Measurements from ENCODE around the gene GPR15LG. TPM values are rescaled to one million over a fixed set of nuclear protein-coding genes. Genes with fewer than 3 reads are reported as not detected.

GPR15LG gene
- total RNA-seq, 1 experiment from 2014 or later, result not detected

- peaks cover 2% of the 10 kb centered on the region for H3K27me3 Mint-ChIP-seq (ENCODE audit: insufficient read depth, unreplicated experiment)
- no peak overlapping the region for H3K4me3 Mint-ChIP-seq (ENCODE audit: unreplicated experiment)
- H3K27ac Mint-ChIP-seq (ENCODE audit: unreplicated experiment), result no peak overlapping the region
- Histone ChIP-seq H3K36me3 (ENCODE audit: control insufficient read depth, insufficient read depth, low read length) (no peaks in the 10 kb centered on the region), H3K4me1 (no peaks in the 10 kb centered on the region), H3K27me3 (replicated peaks; ENCODE audit: control insufficient read depth, insufficient read depth, low read length) (no peaks in the 10 kb centered on the region), H3K9me3 (no peaks in the 10 kb centered on the region), H3K4me3 (ENCODE audit: low read depth, low read length) (no peak overlapping the region)
- H3K4me1 Mint-ChIP-seq (ENCODE audit: low read depth, unreplicated experiment), result no peaks in the 10 kb centered on the region
- no peak for TF ChIP-seq CTCF (IDR thresholded peaks at IDR 0.05; ENCODE audit: insufficient read depth in 1 of 2, low read depth in 1 of 2, low read length in 1 of 2, severe bottlenecking in 1 of 2, unreplicated experiment in 1 of 2)
- H3K36me3 Mint-ChIP-seq (ENCODE audit: insufficient read depth, unreplicated experiment), result peaks cover 18% of the 10 kb centered on the region
- CTCF ChIA-PET, result no interaction called here
- no peaks in the 10 kb centered on the region for H3K9me3 Mint-ChIP-seq (ENCODE audit: unreplicated experiment)
- POLR2A ChIA-PET, result no interaction called here
- no TSS peak for BruUV-seq (replicated peaks)
- intact Hi-C loops (cut with micrococcal nuclease; ENCODE audit: unreplicated experiment), result loop anchor here (1.0 kb wide), 1 partner anchor 44 kb away; no protein-coding TSS in a partner anchor
- DNase-seq, result no peak
Observed at GRCh38 chr10:84160663-84161362, 12.8 kb upstream of the GPR15LG start.

- peaks cover 2% of the 10 kb centered on the region for H3K27me3 Mint-ChIP-seq (ENCODE audit: insufficient read depth, unreplicated experiment)
- no peaks in the 10 kb centered on the region for H3K9me3 ChIP-seq
- no peaks in the 10 kb centered on the region for H3K4me1 ChIP-seq
- H3K4me1 Mint-ChIP-seq (ENCODE audit: low read depth, unreplicated experiment), result no peaks in the 10 kb centered on the region
- H3K4me3 Mint-ChIP-seq (ENCODE audit: unreplicated experiment), result no peak overlapping the region
- DNase-seq, result no peak
- H3K36me3 ChIP-seq (ENCODE audit: control insufficient read depth, insufficient read depth, low read length), result no peaks in the 10 kb centered on the region
- intact Hi-C loops (cut with micrococcal nuclease; ENCODE audit: unreplicated experiment), result no loop called here
- POLR2A ChIA-PET, result no interaction called here
- no peak overlapping the region for H3K4me3 ChIP-seq (ENCODE audit: low read depth, low read length)
- H3K27me3 ChIP-seq (replicated peaks; ENCODE audit: control insufficient read depth, insufficient read depth, low read length), result no peaks in the 10 kb centered on the region
- CTCF ChIA-PET, result no interaction called here
- H3K27ac Mint-ChIP-seq (ENCODE audit: unreplicated experiment), result no peak overlapping the region
- no peaks in the 10 kb centered on the region for H3K36me3 Mint-ChIP-seq (ENCODE audit: insufficient read depth, unreplicated experiment)
- H3K9me3 Mint-ChIP-seq (ENCODE audit: unreplicated experiment), result no peaks in the 10 kb centered on the region
- no peak for TF ChIP-seq CTCF (IDR thresholded peaks at IDR 0.05; ENCODE audit: insufficient read depth in 1 of 2, low read depth in 1 of 2, low read length in 1 of 2, severe bottlenecking in 1 of 2, unreplicated experiment in 1 of 2)
- BruUV-seq (replicated peaks), result no TSS peak
Observed at GRCh38 chr10:84163996-84164395, 9.6 kb upstream of the GPR15LG start.

GRCh38 chr10:84164442-84164841 lies 9.2 kb upstream of the GPR15LG start:
- TF ChIP-seq CTCF (IDR thresholded peaks at IDR 0.05; ENCODE audit: insufficient read depth in 1 of 2, low read depth in 1 of 2, low read length in 1 of 2, severe bottlenecking in 1 of 2, unreplicated experiment in 1 of 2), result no peak
- no peak for DNase-seq
- H3K27me3 Mint-ChIP-seq (ENCODE audit: insufficient read depth, unreplicated experiment), result peaks cover 2% of the 10 kb centered on the region
- H3K27me3 ChIP-seq (replicated peaks; ENCODE audit: control insufficient read depth, insufficient read depth, low read length), result no peaks in the 10 kb centered on the region
- H3K27ac Mint-ChIP-seq (ENCODE audit: unreplicated experiment), result no peak overlapping the region
- no peaks in the 10 kb centered on the region for H3K36me3 ChIP-seq (ENCODE audit: control insufficient read depth, insufficient read depth, low read length)
- ChIA-PET CTCF (no interaction called here), POLR2A (no interaction called here)
- H3K4me3 Mint-ChIP-seq (ENCODE audit: unreplicated experiment), result no peak overlapping the region
- no peaks in the 10 kb centered on the region for H3K36me3 Mint-ChIP-seq (ENCODE audit: insufficient read depth, unreplicated experiment)
- H3K4me1 ChIP-seq, result no peaks in the 10 kb centered on the region
- H3K9me3 ChIP-seq, result no peaks in the 10 kb centered on the region
- H3K9me3 Mint-ChIP-seq (ENCODE audit: unreplicated experiment), result no peaks in the 10 kb centered on the region
- H3K4me3 ChIP-seq (ENCODE audit: low read depth, low read length), result no peak overlapping the region
- no TSS peak for BruUV-seq (replicated peaks)
- intact Hi-C loops (cut with micrococcal nuclease; ENCODE audit: unreplicated experiment), result no loop called here
- H3K4me1 Mint-ChIP-seq (ENCODE audit: low read depth, unreplicated experiment), result no peaks in the 10 kb centered on the region
